ENCODE results near the gene ARID3A. TPM values are rescaled to one million over a fixed set of nuclear protein-coding genes. Genes with fewer than 3 reads are reported as not detected.

Gene ARID3A
- total and polyA plus RNA-seq, 2 of the 8 experiments (the other 6 are each of a cell fraction or from before 2014, with no cell fraction given), result 40.5 to 77.4 TPM

GRCh38 chr19:925087-925525 lies 729 bp upstream of the ARID3A start (continued):
- TF ChIP-seq, protein P1, sequence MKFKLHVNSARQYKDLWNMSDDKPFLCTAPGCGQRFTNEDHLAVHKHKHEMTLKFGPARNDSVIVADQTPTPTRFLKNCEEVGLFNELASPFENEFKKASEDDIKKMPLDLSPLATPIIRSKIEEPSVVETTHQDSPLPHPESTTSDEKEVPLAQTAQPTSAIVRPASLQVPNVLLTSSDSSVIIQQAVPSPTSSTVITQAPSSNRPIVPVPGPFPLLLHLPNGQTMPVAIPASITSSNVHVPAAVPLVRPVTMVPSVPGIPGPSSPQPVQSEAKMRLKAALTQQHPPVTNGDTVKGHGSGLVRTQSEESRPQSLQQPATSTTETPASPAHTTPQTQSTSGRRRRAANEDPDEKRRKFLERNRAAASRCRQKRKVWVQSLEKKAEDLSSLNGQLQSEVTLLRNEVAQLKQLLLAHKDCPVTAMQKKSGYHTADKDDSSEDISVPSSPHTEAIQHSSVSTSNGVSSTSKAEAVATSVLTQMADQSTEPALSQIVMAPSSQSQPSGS (IDR thresholded peaks at IDR 0.05; ENCODE audit: low read length), result peak; percentile 73
- no peak for TF ChIP-seq CTCF (IDR thresholded peaks at IDR 0.05; ENCODE audit: control extremely low read depth in 1 of 3, insufficient read depth in 1 of 3, low read depth in 1 of 3, low read length in 3 of 3)
- no peak for TF ChIP-seq CHD1 (IDR thresholded peaks at IDR 0.05; ENCODE audit: low read depth, low read length)
- TF ChIP-seq JUND (IDR thresholded peaks at IDR 0.05; ENCODE audit: low read length), result 0 out of 2 replicates have a peak, but pooled peaks have one; percentile 11
- TF ChIP-seq YY1 (IDR thresholded peaks at IDR 0.05; ENCODE audit: low read depth, low read length), result peak; percentile 39; the same call in 1 of the 2 replicates
- peak; percentile 63 for TF ChIP-seq ASH2L (IDR thresholded peaks at IDR 0.05; ENCODE audit: low read length)
- TF ChIP-seq, protein P2, sequence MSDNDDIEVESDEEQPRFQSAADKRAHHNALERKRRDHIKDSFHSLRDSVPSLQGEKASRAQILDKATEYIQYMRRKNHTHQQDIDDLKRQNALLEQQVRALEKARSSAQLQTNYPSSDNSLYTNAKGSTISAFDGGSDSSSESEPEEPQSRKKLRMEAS (IDR thresholded peaks at IDR 0.05), result peak; percentile 74
- 0 out of 2 replicates have a peak, but pooled peaks have one; percentile 16 for TF ChIP-seq TAF1 (IDR thresholded peaks at IDR 0.05; ENCODE audit: low read depth, low read length)
- no peak for TF ChIP-seq RNF2 (IDR thresholded peaks at IDR 0.05; ENCODE audit: borderline replicate concordance, low read depth, low read length, missing control alignments, poor library complexity, severe bottlenecking)
- no peak for TF ChIP-seq NRF1 (IDR thresholded peaks at IDR 0.05; ENCODE audit: low read depth, low read length)
- TF ChIP-seq RFX5 (IDR thresholded peaks at IDR 0.05; ENCODE audit: borderline replicate concordance, low read depth, low read length), result no peak
- no peak for TF ChIP-seq RBBP5 (IDR thresholded peaks at IDR 0.05; ENCODE audit: borderline replicate concordance, low read depth, low read length)
- no peak for TF ChIP-seq POLR2AphosphoS5 (IDR thresholded peaks at IDR 0.05; ENCODE audit: low read depth, low read length)
